ENCODE data around the gene EFCAB3. TPM values are rescaled to one million over a fixed set of nuclear protein-coding genes. Genes with fewer than 3 reads are reported as not detected.
"Not testable (repeated sequence)": the region's sequence is repeated elsewhere in the genome, so short reads cannot be mapped to it uniquely, and the experiment has no call there.

The EFCAB3 gene
- polyA plus RNA-seq, 1 donor (not counting 4 experiments of a cell fraction or from before 2014, with no cell fraction given): not detected

- H2AFZ ChIP-seq (ENCODE audit: control insufficient read depth, low read length): no peak overlapping the region
- H3K4me1 ChIP-seq (ENCODE audit: control insufficient read depth, extremely low read depth, insufficient read depth, low read length): no peaks in the 10 kb centered on the region
- no peaks in the 10 kb centered on the region for H3K9me1 ChIP-seq (ENCODE audit: control insufficient read depth, extremely low read depth, insufficient read depth, low read length)
- DNase-seq (ENCODE audit: low read depth, low spot score) (no peak), FAIRE-seq (no peak)
- H3K27ac ChIP-seq (ENCODE audit: control insufficient read depth, insufficient read depth, low read length): no peak overlapping the region
- no peaks in the 10 kb centered on the region for H3K79me2 ChIP-seq (ENCODE audit: control insufficient read depth, insufficient read depth, low read length)
- no peak overlapping the region for H3K4me2 ChIP-seq (ENCODE audit: control insufficient read depth, extremely low read depth, insufficient read depth, low read depth, low read length)
- no peaks in the 10 kb centered on the region for H3K9me3 ChIP-seq (ENCODE audit: control insufficient read depth, low read depth, low read length)
- no peak overlapping the region for H3K4me3 ChIP-seq (ENCODE audit: control insufficient read depth in 2 of 3, extremely low read depth in 1 of 3, insufficient read depth in 2 of 3, low read depth in 1 of 3, low read length in 3 of 3)
- no peaks in the 10 kb centered on the region for H3K27me3 ChIP-seq (ENCODE audit: control insufficient read depth, extremely low read depth, insufficient read depth, low read length)
- no peaks in the 10 kb centered on the region for H3K36me3 ChIP-seq (ENCODE audit: control insufficient read depth in 2 of 2, extremely low read depth in 1 of 2, insufficient read depth in 2 of 2, low read length in 2 of 2)
- TF ChIP-seq CTCF (optimal IDR thresholded peaks at IDR 0.05 in 1 of 3, IDR thresholded peaks at IDR 0.05 in 1 of 3, conservative IDR thresholded peaks at IDR 0.05 in 1 of 3; ENCODE audit: extremely low read depth in 1 of 3, insufficient read depth in 2 of 3, low read length in 3 of 3): no peak
- no peak for TF ChIP-seq EZH2 (IDR thresholded peaks at IDR 0.05; ENCODE audit: low read length)
- dilution Hi-C loops (cut with MboI; ENCODE audit: extremely low pct_ligation_motif_present, low sequenced_read_pairs): no loop called here
- no peak overlapping the region for H3K9ac ChIP-seq (ENCODE audit: control insufficient read depth, extremely low read depth, insufficient read depth, low read length)
- H4K20me1 ChIP-seq (ENCODE audit: control insufficient read depth, extremely low read depth, insufficient read depth, low read length): no peaks in the 10 kb centered on the region
These were observed 18.5 kb downstream of the EFCAB3 start for GRCh38 chr17:62398891-62399290.

- Histone ChIP-seq H3K9me3 (ENCODE audit: control insufficient read depth, low read depth, low read length) (no peaks in the 10 kb centered on the region), H2AFZ (ENCODE audit: control insufficient read depth, low read length) (no peak overlapping the region), H3K4me3 (ENCODE audit: control insufficient read depth in 2 of 3, extremely low read depth in 1 of 3, insufficient read depth in 2 of 3, low read depth in 1 of 3, low read length in 3 of 3) (no peak overlapping the region), H4K20me1 (ENCODE audit: control insufficient read depth, extremely low read depth, insufficient read depth, low read length) (no peaks in the 10 kb centered on the region), H3K27ac (ENCODE audit: control insufficient read depth, insufficient read depth, low read length) (no peak overlapping the region), H3K79me2 (ENCODE audit: control insufficient read depth, insufficient read depth, low read length) (no peaks in the 10 kb centered on the region), H3K9ac (ENCODE audit: control insufficient read depth, extremely low read depth, insufficient read depth, low read length) (no peak overlapping the region), H3K4me1 (ENCODE audit: control insufficient read depth, extremely low read depth, insufficient read depth, low read length) (no peaks in the 10 kb centered on the region), H3K4me2 (ENCODE audit: control insufficient read depth, extremely low read depth, insufficient read depth, low read depth, low read length) (no peak overlapping the region), H3K36me3 (ENCODE audit: control insufficient read depth in 2 of 2, extremely low read depth in 1 of 2, insufficient read depth in 2 of 2, low read length in 2 of 2) (no peaks in the 10 kb centered on the region), H3K27me3 (ENCODE audit: control insufficient read depth, extremely low read depth, insufficient read depth, low read length) (no peaks in the 10 kb centered on the region), H3K9me1 (ENCODE audit: control insufficient read depth, extremely low read depth, insufficient read depth, low read length) (no peaks in the 10 kb centered on the region)
- DNase-seq (ENCODE audit: low read depth, low spot score) (no peak), FAIRE-seq (no peak)
- TF ChIP-seq EZH2 (IDR thresholded peaks at IDR 0.05; ENCODE audit: low read length): no peak
- no peak for TF ChIP-seq CTCF (optimal IDR thresholded peaks at IDR 0.05 in 1 of 3, IDR thresholded peaks at IDR 0.05 in 1 of 3, conservative IDR thresholded peaks at IDR 0.05 in 1 of 3; ENCODE audit: extremely low read depth in 1 of 3, insufficient read depth in 2 of 3, low read length in 3 of 3)
- dilution Hi-C loops (cut with MboI; ENCODE audit: extremely low pct_ligation_motif_present, low sequenced_read_pairs): no loop called here
These were observed 25.1 kb downstream of the EFCAB3 start for GRCh38 chr17:62405451-62405850.

GRCh38 chr17:62413090-62413489, 32.7 kb downstream of the EFCAB3 start:
- H3K36me3 ChIP-seq (ENCODE audit: control insufficient read depth in 2 of 2, extremely low read depth in 1 of 2, insufficient read depth in 2 of 2, low read length in 2 of 2); H2AFZ ChIP-seq (ENCODE audit: control insufficient read depth, low read length); H3K4me1 ChIP-seq (ENCODE audit: control insufficient read depth, extremely low read depth, insufficient read depth, low read length); H3K4me3 ChIP-seq (ENCODE audit: control insufficient read depth in 2 of 3, extremely low read depth in 1 of 3, insufficient read depth in 2 of 3, low read depth in 1 of 3, low read length in 3 of 3); DNase-seq (ENCODE audit: low read depth, low spot score); H3K4me2 ChIP-seq (ENCODE audit: control insufficient read depth, extremely low read depth, insufficient read depth, low read depth, low read length); H3K9ac ChIP-seq (ENCODE audit: control insufficient read depth, extremely low read depth, insufficient read depth, low read length); H3K27ac ChIP-seq (ENCODE audit: control insufficient read depth, insufficient read depth, low read length); H4K20me1 ChIP-seq (ENCODE audit: control insufficient read depth, extremely low read depth, insufficient read depth, low read length); FAIRE-seq; dilution Hi-C loops (cut with MboI; ENCODE audit: extremely low pct_ligation_motif_present, low sequenced_read_pairs); H3K27me3 ChIP-seq (ENCODE audit: control insufficient read depth, extremely low read depth, insufficient read depth, low read length); H3K9me1 ChIP-seq (ENCODE audit: control insufficient read depth, extremely low read depth, insufficient read depth, low read length); H3K9me3 ChIP-seq (ENCODE audit: control insufficient read depth, low read depth, low read length); H3K79me2 ChIP-seq (ENCODE audit: control insufficient read depth, insufficient read depth, low read length): not testable (repeated sequence)

Data from keratinocyte (primary cell).